KOPT-K1 (cell line): Measurements from ENCODE around the gene TCF7L1.

Experiments used
- H3K27ac ChIP-seq: fragments of 200-600 bp; sonication (generic); 2 replicates; pipeline ENCODE4 v1.5.1; 2016; ENCODE audit warnings: antibody characterized with exemption, mild to moderate bottlenecking, low read depth, low read length; ENCODE audit not compliant: poor library complexity, severe bottlenecking
- H3K36me3 ChIP-seq: fragments of 200-600 bp; sonication (generic); 2 replicates; pipeline ENCODE4 v1.5.1; 2017; ENCODE audit warnings: antibody characterized with exemption, mild to moderate bottlenecking, low read length, moderate library complexity; ENCODE audit not compliant: insufficient read depth
- H3K9me3 ChIP-seq: fragments of 200-600 bp; sonication (generic); 2 replicates; pipeline ENCODE4 v1.5.1; 2017; ENCODE audit warnings: antibody characterized with exemption, low read length, mild to moderate bottlenecking; ENCODE audit not compliant: insufficient read depth, poor library complexity, severe bottlenecking

TCF7L1 gene, protein sequence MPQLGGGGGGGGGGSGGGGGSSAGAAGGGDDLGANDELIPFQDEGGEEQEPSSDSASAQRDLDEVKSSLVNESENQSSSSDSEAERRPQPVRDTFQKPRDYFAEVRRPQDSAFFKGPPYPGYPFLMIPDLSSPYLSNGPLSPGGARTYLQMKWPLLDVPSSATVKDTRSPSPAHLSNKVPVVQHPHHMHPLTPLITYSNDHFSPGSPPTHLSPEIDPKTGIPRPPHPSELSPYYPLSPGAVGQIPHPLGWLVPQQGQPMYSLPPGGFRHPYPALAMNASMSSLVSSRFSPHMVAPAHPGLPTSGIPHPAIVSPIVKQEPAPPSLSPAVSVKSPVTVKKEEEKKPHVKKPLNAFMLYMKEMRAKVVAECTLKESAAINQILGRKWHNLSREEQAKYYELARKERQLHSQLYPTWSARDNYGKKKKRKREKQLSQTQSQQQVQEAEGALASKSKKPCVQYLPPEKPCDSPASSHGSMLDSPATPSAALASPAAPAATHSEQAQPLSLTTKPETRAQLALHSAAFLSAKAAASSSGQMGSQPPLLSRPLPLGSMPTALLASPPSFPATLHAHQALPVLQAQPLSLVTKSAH

DNA sequence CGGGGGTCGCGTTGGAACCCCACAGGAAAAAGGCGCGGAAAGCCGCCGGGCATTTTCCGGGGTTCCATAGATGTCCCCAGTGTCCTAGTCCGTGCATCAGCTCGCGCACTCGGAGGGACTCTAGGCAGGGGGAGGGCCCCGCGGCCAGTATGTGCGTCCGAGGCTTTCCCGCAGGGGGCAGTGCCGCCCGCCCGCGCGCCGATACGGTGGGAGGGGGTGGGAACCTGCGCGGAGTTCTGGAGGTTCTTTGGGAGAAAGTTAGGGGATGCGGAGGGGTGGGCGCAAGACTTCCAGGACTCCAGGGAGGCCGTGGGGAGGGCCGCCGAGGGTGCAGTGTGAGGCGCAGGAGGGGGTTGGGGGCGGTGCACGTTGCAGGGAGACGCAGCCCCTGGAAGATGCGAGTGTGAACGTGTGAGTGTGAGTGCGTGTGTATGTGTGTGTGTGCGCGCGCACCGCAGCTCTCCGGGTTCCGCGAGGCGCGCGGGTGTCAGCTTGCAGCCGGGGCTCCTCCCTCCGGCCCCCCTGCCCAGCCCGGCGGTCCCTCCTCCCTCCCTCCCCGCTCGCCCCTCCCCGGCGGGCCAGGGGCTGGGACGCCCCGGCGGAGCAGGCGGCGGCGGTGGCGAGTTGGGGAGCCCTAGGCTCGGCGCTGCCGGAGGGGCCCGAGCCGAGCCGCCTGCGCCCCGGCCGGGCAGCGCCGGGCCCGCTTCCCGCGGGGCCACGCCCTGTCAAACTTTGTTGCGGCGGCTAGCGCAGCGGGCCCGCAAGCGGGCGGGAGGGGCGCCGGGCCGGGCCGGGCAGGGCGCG, at the start of gene TCF7L1:
TSS of gene TCF7L1 (plus strand) at position 559 of the 804 bp plus-strand sequence. CDS start 293 bp downstream, outside the sequence.
- no peak within 1 kb of the TSS for H3K27ac ChIP-seq
- no peaks in the 10 kb centered on the region for H3K36me3 ChIP-seq
- no peaks in the 10 kb centered on the region for H3K9me3 ChIP-seq

- H3K9me3 ChIP-seq = peaks cover 13% of the 10 kb centered on the region
- H3K36me3 ChIP-seq = no peaks in the 10 kb centered on the region
- no peak overlapping the region for H3K27ac ChIP-seq
Measured at GRCh38 chr2:85085563-85085962, 47.6 kb upstream of the TCF7L1 start.

- Histone ChIP-seq H3K36me3 (no peaks in the 10 kb centered on the region), H3K9me3 (no peaks in the 10 kb centered on the region), H3K27ac (no peak overlapping the region)
Measured at GRCh38 chr2:85087541-85087940, 45.7 kb upstream of the TCF7L1 start.

DNA sequence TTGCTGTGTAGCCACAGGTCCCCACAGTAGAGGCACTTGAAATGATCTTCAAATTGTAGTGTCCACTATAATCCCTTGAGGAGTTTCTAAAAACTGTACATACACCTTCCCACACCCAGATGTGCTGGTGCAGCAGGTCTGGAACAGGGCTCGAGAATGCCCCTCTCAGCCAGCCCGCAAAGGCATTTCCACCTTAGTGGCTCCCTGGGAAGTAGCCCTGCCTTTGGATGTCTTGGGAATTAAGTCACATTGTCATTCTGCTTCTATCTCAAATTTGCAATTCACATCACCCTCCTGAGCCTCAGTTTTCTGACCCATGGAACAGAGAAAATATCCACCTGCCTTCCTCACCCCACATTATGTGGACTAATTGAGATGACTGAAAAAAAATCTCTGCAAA, 44.3 kb upstream of the TCF7L1 start:
- no peaks in the 10 kb centered on the region for H3K9me3 ChIP-seq
- no peak overlapping the region for H3K27ac ChIP-seq

GRCh38 chr2:85089585-85089984, 43.6 kb upstream of the TCF7L1 start:
- Histone ChIP-seq H3K27ac (no peak overlapping the region), H3K9me3 (no peaks in the 10 kb centered on the region), H3K36me3 (no peaks in the 10 kb centered on the region)

More for the DNA sequence above, 44.3 kb upstream of the TCF7L1 start:
- no peaks in the 10 kb centered on the region for H3K36me3 ChIP-seq

DNA sequence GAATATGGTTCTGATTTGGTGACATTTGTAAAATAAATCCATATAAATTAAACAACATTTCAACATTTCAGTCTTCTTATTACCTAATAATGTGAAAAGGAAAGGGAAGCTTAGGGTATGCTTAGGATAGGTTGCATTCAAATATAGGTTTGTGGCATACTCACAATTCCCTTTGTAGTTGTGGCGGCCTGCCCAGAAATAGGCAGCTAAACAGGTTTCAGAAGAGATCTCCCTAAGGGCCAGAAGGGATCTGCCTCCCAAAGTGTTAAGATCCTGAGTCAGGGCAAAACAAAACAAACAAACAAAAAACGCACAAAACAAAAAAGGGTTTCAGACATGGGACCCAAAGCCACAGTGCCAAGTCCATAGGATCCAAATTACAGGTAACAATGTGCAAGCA, 41.4 kb upstream of the TCF7L1 start:
- Histone ChIP-seq H3K9me3 (no peaks in the 10 kb centered on the region), H3K36me3 (no peaks in the 10 kb centered on the region), H3K27ac (no peak overlapping the region)

DNA sequence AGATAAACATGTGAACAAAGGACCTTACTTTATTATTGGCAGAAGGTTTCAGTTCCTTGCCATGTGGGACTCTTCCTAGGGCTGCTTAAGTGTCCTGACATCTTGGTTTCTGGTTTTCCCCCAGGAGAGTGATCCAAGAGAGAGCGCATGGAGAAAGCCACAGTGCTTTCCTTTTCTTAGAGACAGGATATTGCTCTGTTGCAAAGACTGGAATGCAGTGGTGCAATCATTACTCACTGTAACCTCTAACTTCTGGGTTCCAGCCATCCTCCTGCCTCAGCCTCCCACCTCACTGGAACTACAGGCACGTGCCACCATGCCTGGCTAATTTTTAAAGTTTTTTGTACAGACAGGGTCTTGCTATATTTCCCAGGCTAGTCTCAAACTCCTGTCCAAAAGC, 38.1 kb upstream of the TCF7L1 start:
- no peaks in the 10 kb centered on the region for H3K9me3 ChIP-seq
- H3K36me3 ChIP-seq = no peaks in the 10 kb centered on the region
- no peak overlapping the region for H3K27ac ChIP-seq

- no peak overlapping the region for H3K27ac ChIP-seq
- H3K9me3 ChIP-seq = no peaks in the 10 kb centered on the region
- no peaks in the 10 kb centered on the region for H3K36me3 ChIP-seq
Measured at GRCh38 chr2:85096616-85097015, 36.6 kb upstream of the TCF7L1 start.

DNA sequence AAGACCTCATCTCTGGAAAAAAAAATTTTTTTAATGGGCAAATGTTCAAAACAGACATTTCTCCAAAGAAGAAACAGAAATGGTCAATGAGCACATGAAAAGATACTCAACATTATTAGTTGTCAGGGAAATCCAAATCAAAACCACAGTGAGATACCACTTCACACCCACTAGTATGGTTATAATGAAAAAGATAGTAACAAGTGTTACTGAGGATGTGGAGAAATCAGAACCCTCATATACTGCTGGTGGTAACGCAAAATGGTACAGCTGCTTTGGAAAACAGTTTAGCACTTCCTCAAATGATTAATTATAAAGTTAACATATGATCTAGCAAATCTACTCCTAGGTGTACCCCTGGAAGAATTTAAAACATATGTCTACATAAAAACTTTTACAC, 29.0 kb upstream of the TCF7L1 start:
- Histone ChIP-seq H3K9me3 (no peaks in the 10 kb centered on the region), H3K27ac (no peak overlapping the region), H3K36me3 (no peaks in the 10 kb centered on the region)

DNA sequence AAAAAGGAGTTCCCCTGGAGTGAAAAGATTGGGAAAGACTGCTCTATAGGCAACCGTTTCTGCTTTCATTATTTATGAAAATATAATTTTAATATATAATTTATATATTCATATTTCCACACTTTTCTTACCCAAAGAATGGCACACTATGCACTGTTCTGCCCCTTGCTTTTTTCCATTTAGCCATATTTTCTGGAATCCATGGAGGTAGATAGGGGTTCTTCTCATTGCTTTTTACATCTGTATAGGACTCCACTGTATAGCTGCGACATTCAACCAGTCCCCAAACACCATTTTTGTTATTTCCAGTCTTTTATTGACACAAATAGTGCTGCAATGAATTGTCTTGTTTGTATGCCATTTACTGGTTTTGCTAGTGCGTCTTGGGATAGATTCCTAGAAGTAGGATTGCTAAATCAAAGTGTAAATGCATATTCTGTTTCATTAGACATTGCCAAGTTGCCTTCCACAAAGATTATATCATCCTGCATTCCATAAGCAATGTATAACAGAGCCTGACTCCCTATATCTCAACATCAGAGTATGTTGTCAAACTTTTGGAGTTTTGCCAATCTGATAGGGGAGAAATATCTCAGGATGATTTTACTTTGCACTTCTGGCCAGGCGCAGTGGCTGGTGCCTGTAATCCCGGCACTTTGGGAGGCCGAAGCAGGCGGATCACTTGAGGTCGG, 26.6 kb upstream of the TCF7L1 start:
- Histone ChIP-seq H3K36me3 (no peaks in the 10 kb centered on the region), H3K27ac (no peak overlapping the region), H3K9me3 (no peaks in the 10 kb centered on the region)

- H3K27ac ChIP-seq = no peak overlapping the region
Measured at GRCh38 chr2:85110991-85111560, 22.1 kb upstream of the TCF7L1 start.

GRCh38 chr2:85111819-85112281, 21.3 kb upstream of the TCF7L1 start:
- Histone ChIP-seq H3K9me3 (no peaks in the 10 kb centered on the region), H3K36me3 (no peaks in the 10 kb centered on the region), H3K27ac (no peak overlapping the region)

More at GRCh38 chr2:85110991-85111560, 22.1 kb upstream of the TCF7L1 start:
- no peaks in the 10 kb centered on the region for H3K9me3 ChIP-seq
- no peaks in the 10 kb centered on the region for H3K36me3 ChIP-seq

GRCh38 chr2:85112906-85113625, 20.1 kb upstream of the TCF7L1 start:
- Histone ChIP-seq H3K27ac (no peak overlapping the region), H3K9me3 (no peaks in the 10 kb centered on the region), H3K36me3 (no peaks in the 10 kb centered on the region)
